ENCODE measurements around the gene GPR62.
A peak's percentile ranks its signal among the peaks of the same experiment; 100 is the strongest.
"Not testable (repeated sequence)": the region's sequence is repeated elsewhere in the genome, so short reads cannot be mapped to it uniquely, and the experiment has no call there.

GPR62 gene

GRCh38 chr3:51955175-51955892, at the start of gene GPR62:
TSS of gene GPR62 (plus strand) at chr3:51955381. CDS start at chr3:51955653, 272 bp downstream.
- peaks cover 14% of the 10 kb centered on the region for H3K4me1 ChIP-seq (ENCODE audit: insufficient read depth, low read length)
- H3K9ac ChIP-seq (ENCODE audit: low read length): no peak within 1 kb of the TSS
- H3K27ac ChIP-seq (ENCODE audit: low read depth, low read length): peak within 1 kb of the TSS; percentile 63
- H3K9me3 ChIP-seq (ENCODE audit: low read length): no peaks in the 10 kb centered on the region
- H3K36me3 ChIP-seq (ENCODE audit: insufficient read depth, low read length): peaks cover 2% of the 10 kb centered on the region
- H3K27me3 ChIP-seq (ENCODE audit: control insufficient read depth in 1 of 2, insufficient read depth in 2 of 2, low read length in 2 of 2): no peaks in the 10 kb centered on the region
- H3K4me3 ChIP-seq (ENCODE audit: low read depth in 1 of 2, low read length in 2 of 2): peak within 1 kb of the TSS; percentile 28 to 45

GRCh38 chr3:51908026-51908425, 47.2 kb upstream of the GPR62 start:
- no peak overlapping the region for H3K9ac ChIP-seq (ENCODE audit: low read length)
- no peaks in the 10 kb centered on the region for H3K9me3 ChIP-seq (ENCODE audit: low read length)
- no peak overlapping the region for H3K4me3 ChIP-seq (ENCODE audit: low read depth in 1 of 2, low read length in 2 of 2)
- no peaks in the 10 kb centered on the region for H3K36me3 ChIP-seq (ENCODE audit: insufficient read depth, low read length)
- H3K27me3 ChIP-seq (ENCODE audit: control insufficient read depth in 1 of 2, insufficient read depth in 2 of 2, low read length in 2 of 2): no peaks in the 10 kb centered on the region
- H3K4me1 ChIP-seq (ENCODE audit: insufficient read depth, low read length): no peaks in the 10 kb centered on the region
- no peak overlapping the region for H3K27ac ChIP-seq (ENCODE audit: low read depth, low read length)

GRCh38 chr3:51916418-51916817, 38.8 kb upstream of the GPR62 start:
- H3K27me3 ChIP-seq (ENCODE audit: control insufficient read depth in 1 of 2, insufficient read depth in 2 of 2, low read length in 2 of 2): no peaks in the 10 kb centered on the region
- no peaks in the 10 kb centered on the region for H3K36me3 ChIP-seq (ENCODE audit: insufficient read depth, low read length)
- H3K27ac ChIP-seq (ENCODE audit: low read depth, low read length): no peak overlapping the region
- H3K9ac ChIP-seq (ENCODE audit: low read length): no peak overlapping the region
- H3K4me3 ChIP-seq (ENCODE audit: low read depth in 1 of 2, low read length in 2 of 2): no peak overlapping the region
- H3K4me1 ChIP-seq (ENCODE audit: insufficient read depth, low read length): no peaks in the 10 kb centered on the region
- no peaks in the 10 kb centered on the region for H3K9me3 ChIP-seq (ENCODE audit: low read length)

GRCh38 chr3:51921081-51921578, 34.1 kb upstream of the GPR62 start:
- no peak overlapping the region for H3K4me3 ChIP-seq (ENCODE audit: low read depth in 1 of 2, low read length in 2 of 2)
- H3K36me3 ChIP-seq (ENCODE audit: insufficient read depth, low read length): no peaks in the 10 kb centered on the region
- no peak overlapping the region for H3K9ac ChIP-seq (ENCODE audit: low read length)

GRCh38 chr3:51927061-51927977, 27.9 kb upstream of the GPR62 start:
- Histone ChIP-seq H3K9ac (ENCODE audit: low read length) (no peak overlapping the region), H3K27me3 (ENCODE audit: control insufficient read depth in 1 of 2, insufficient read depth in 2 of 2, low read length in 2 of 2) (no peaks in the 10 kb centered on the region), H3K27ac (ENCODE audit: low read depth, low read length) (no peak overlapping the region), H3K4me1 (ENCODE audit: insufficient read depth, low read length) (no peaks in the 10 kb centered on the region), H3K36me3 (ENCODE audit: insufficient read depth, low read length) (no peaks in the 10 kb centered on the region), H3K9me3 (ENCODE audit: low read length) (no peaks in the 10 kb centered on the region), H3K4me3 (ENCODE audit: low read depth in 1 of 2, low read length in 2 of 2) (no peak overlapping the region)

More at GRCh38 chr3:51921081-51921578, 34.1 kb upstream of the GPR62 start:
- no peaks in the 10 kb centered on the region for H3K27me3 ChIP-seq (ENCODE audit: control insufficient read depth in 1 of 2, insufficient read depth in 2 of 2, low read length in 2 of 2)
- H3K27ac ChIP-seq (ENCODE audit: low read depth, low read length): no peak overlapping the region
- H3K9me3 ChIP-seq (ENCODE audit: low read length): no peaks in the 10 kb centered on the region
- no peaks in the 10 kb centered on the region for H3K4me1 ChIP-seq (ENCODE audit: insufficient read depth, low read length)

GRCh38 chr3:51928438-51928837, 26.7 kb upstream of the GPR62 start:
- H3K27me3 ChIP-seq (ENCODE audit: control insufficient read depth in 1 of 2, insufficient read depth in 2 of 2, low read length in 2 of 2): no peaks in the 10 kb centered on the region
- no peaks in the 10 kb centered on the region for H3K4me1 ChIP-seq (ENCODE audit: insufficient read depth, low read length)
- no peak overlapping the region for H3K9ac ChIP-seq (ENCODE audit: low read length)
- H3K9me3 ChIP-seq (ENCODE audit: low read length): no peaks in the 10 kb centered on the region
- H3K36me3 ChIP-seq (ENCODE audit: insufficient read depth, low read length): peaks cover 8% of the 10 kb centered on the region
- no peak overlapping the region for H3K4me3 ChIP-seq (ENCODE audit: low read depth in 1 of 2, low read length in 2 of 2)
- H3K27ac ChIP-seq (ENCODE audit: low read depth, low read length): no peak overlapping the region

- not testable (repeated sequence) for H3K27ac ChIP-seq (ENCODE audit: low read depth, low read length); H3K9me3 ChIP-seq (ENCODE audit: low read length); H3K4me1 ChIP-seq (ENCODE audit: insufficient read depth, low read length); H3K9ac ChIP-seq (ENCODE audit: low read length); H3K4me3 ChIP-seq (ENCODE audit: low read depth in 1 of 2, low read length in 2 of 2); H3K27me3 ChIP-seq (ENCODE audit: control insufficient read depth in 1 of 2, insufficient read depth in 2 of 2, low read length in 2 of 2)
- peaks cover 14% of the 10 kb centered on the region for H3K36me3 ChIP-seq (ENCODE audit: insufficient read depth, low read length)
These were observed 26.2 kb upstream of the GPR62 start for GRCh38 chr3:51928981-51929380.

- H3K36me3 ChIP-seq (ENCODE audit: insufficient read depth, low read length): peaks cover 17% of the 10 kb centered on the region
- H3K9ac ChIP-seq (ENCODE audit: low read length): no peak overlapping the region
- no peaks in the 10 kb centered on the region for H3K27me3 ChIP-seq (ENCODE audit: control insufficient read depth in 1 of 2, insufficient read depth in 2 of 2, low read length in 2 of 2)
- H3K27ac ChIP-seq (ENCODE audit: low read depth, low read length): no peak overlapping the region
- no peak overlapping the region for H3K4me3 ChIP-seq (ENCODE audit: low read depth in 1 of 2, low read length in 2 of 2)
- no peaks in the 10 kb centered on the region for H3K4me1 ChIP-seq (ENCODE audit: insufficient read depth, low read length)
- no peaks in the 10 kb centered on the region for H3K9me3 ChIP-seq (ENCODE audit: low read length)
These were observed 25.7 kb upstream of the GPR62 start for GRCh38 chr3:51929420-51930003.

- no peaks in the 10 kb centered on the region for H3K4me1 ChIP-seq (ENCODE audit: insufficient read depth, low read length)
- no peaks in the 10 kb centered on the region for H3K27me3 ChIP-seq (ENCODE audit: control insufficient read depth in 1 of 2, insufficient read depth in 2 of 2, low read length in 2 of 2)
- no peaks in the 10 kb centered on the region for H3K9me3 ChIP-seq (ENCODE audit: low read length)
- peaks cover 23% of the 10 kb centered on the region for H3K36me3 ChIP-seq (ENCODE audit: insufficient read depth, low read length)
- no peak overlapping the region for H3K4me3 ChIP-seq (ENCODE audit: low read depth in 1 of 2, low read length in 2 of 2)
- H3K27ac ChIP-seq (ENCODE audit: low read depth, low read length): no peak overlapping the region
- H3K9ac ChIP-seq (ENCODE audit: low read length): no peak overlapping the region
These were observed 24.7 kb upstream of the GPR62 start for GRCh38 chr3:51930439-51930838.

- Histone ChIP-seq H3K9me3 (ENCODE audit: low read length) (no peaks in the 10 kb centered on the region), H3K9ac (ENCODE audit: low read length) (no peak overlapping the region), H3K36me3 (ENCODE audit: insufficient read depth, low read length) (peaks cover 35% of the 10 kb centered on the region), H3K4me1 (ENCODE audit: insufficient read depth, low read length) (no peaks in the 10 kb centered on the region), H3K27ac (ENCODE audit: low read depth, low read length) (no peak overlapping the region), H3K27me3 (ENCODE audit: control insufficient read depth in 1 of 2, insufficient read depth in 2 of 2, low read length in 2 of 2) (no peaks in the 10 kb centered on the region), H3K4me3 (ENCODE audit: low read depth in 1 of 2, low read length in 2 of 2) (no peak overlapping the region)
These were observed 23.4 kb upstream of the GPR62 start for GRCh38 chr3:51931756-51932155.
